Mesendoderm (in vitro differentiated cells): ENCODE data around the gene CD22.
A peak's percentile ranks its signal among the peaks of the same experiment; 100 is the strongest.

Source experiments
- DNase-seq: peaks from one replicate; pipeline ENCODE4 v3.0.0; 2013
- H2AK5ac ChIP-seq: 2 replicates; pipeline ENCODE4 v1.6.1; 2013; ENCODE audit warnings: low read length, inconsistent platforms
- H2BK120ac ChIP-seq: 2 replicates; pipeline ENCODE4 v1.6.1; 2013; ENCODE audit warnings: low read depth, mild to moderate bottlenecking, low read length, moderate library complexity, mixed read lengths
- H2BK15ac ChIP-seq: replicated peaks from 2 replicates; pipeline ENCODE4 v1.6.1; 2013; ENCODE audit warnings: low read depth, mild to moderate bottlenecking, moderate library complexity
- H2BK5ac ChIP-seq: 2 replicates; pipeline ENCODE4 v1.6.1; 2013; ENCODE audit warnings: low read length, inconsistent platforms
- H3K18ac ChIP-seq: 2 replicates; pipeline ENCODE4 v1.6.1; 2013; ENCODE audit warnings: mild to moderate bottlenecking, low read length, mixed read lengths
- H3K23ac ChIP-seq: one replicate; pipeline ENCODE4 v1.6.1; 2013; ENCODE audit warnings: low read length
- H3K27ac ChIP-seq: 2 replicates; pipeline ENCODE4 v1.5.1; 2013; ENCODE audit warnings: low read depth, mild to moderate bottlenecking, inconsistent platforms, low read length, moderate library complexity
- H3K27me3 ChIP-seq: 2 replicates; pipeline ENCODE4 v1.6.1; 2013; ENCODE audit warnings: low read length, control low read depth, mild to moderate bottlenecking, inconsistent platforms; ENCODE audit not compliant: insufficient read depth, poor library complexity
- H3K36me3 ChIP-seq: 2 replicates; pipeline ENCODE4 v1.6.1; 2013; ENCODE audit warnings: low read length, inconsistent platforms; ENCODE audit not compliant: control insufficient read depth, insufficient read depth
- H3K4ac ChIP-seq: one replicate; pipeline ENCODE4 v1.6.1; 2013; ENCODE audit warnings: low read depth, mild to moderate bottlenecking, low read length, moderate library complexity
- H3K4me1 ChIP-seq: 2 replicates; pipeline ENCODE4 v1.6.1; 2013; ENCODE audit warnings: low read depth, low read length, inconsistent platforms; ENCODE audit not compliant: control insufficient read depth
- H3K4me2 ChIP-seq: 2 replicates; pipeline ENCODE4 v1.6.1; 2013; ENCODE audit warnings: low read length
- H3K4me3 ChIP-seq: 2 replicates; pipeline ENCODE4 v1.5.1; 2013; ENCODE audit warnings: mild to moderate bottlenecking, low read length
- H3K56ac ChIP-seq: one replicate; pipeline ENCODE4 v1.6.1; 2013; ENCODE audit warnings: low read length
- H3K79me1 ChIP-seq: 2 replicates; pipeline ENCODE4 v1.6.1; 2013; ENCODE audit warnings: low read length, inconsistent platforms
- H3K79me2 ChIP-seq: 2 replicates; pipeline ENCODE4 v1.6.1; 2013; ENCODE audit warnings: mild to moderate bottlenecking, low read length; ENCODE audit not compliant: control insufficient read depth, insufficient read depth
- H3K9ac ChIP-seq: 2 replicates; pipeline ENCODE4 v1.6.1; 2013; ENCODE audit warnings: low read length, inconsistent platforms
- H4K5ac ChIP-seq: one replicate; pipeline ENCODE4 v1.6.1; 2013; ENCODE audit warnings: low read length
- H4K8ac ChIP-seq: one replicate; pipeline ENCODE4 v1.6.1; 2013; ENCODE audit warnings: low read depth, mild to moderate bottlenecking, control low read depth, low read length, moderate library complexity
- WGBS: extraction: QIAGEN DNeasy Blood & Tissue Kit; methylation state at CpG from one replicate; pipeline ENCODE4 v1.1.7; 2013; ENCODE audit warnings: low lambda C conversion rate, missing lambda C conversion rate; ENCODE audit not compliant: insufficient coverage; ENCODE audit errors: extremely low coverage; 5-methylcytosine and 5-hydroxymethylcytosine counted together

Gene CD22

DNA sequence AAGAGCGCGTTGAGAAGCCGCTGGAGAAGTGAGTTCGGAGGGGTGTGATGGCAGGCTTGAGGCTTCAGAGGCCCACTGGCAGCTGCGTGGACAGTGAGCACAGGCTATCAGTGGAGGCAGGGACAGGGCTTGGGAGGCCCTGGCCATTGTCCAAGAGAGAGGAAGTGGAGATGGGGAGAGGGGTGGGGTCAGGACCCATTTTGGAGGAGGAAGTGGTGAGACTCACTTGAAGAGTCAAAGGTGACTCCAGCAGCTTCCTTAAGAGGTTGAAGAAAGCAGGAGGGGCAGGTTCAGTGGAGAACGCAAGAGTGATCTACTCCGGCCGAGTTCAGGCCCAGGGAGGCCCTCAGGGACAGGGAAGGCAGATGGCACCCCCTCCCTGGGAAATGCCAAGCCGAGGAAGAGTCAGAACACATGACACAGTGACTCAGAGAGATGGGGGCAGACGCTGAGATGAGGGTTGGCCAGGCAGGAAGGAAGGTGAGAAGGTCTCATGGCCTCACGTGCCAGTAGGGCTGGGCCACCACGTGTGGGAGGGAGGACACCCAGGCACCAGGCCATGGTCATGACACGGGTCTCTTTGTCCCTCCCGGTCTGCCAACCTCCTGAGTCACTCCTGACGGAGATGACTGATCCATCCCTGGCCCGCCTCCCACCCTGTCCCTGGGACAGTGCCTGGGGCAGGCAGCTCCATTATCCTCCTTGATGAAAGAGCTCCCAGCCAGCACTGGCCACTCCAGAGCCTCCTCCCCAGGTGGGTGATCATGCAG lies 10.1 kb upstream of the CD22 start:
- Histone ChIP-seq H3K23ac (no peak overlapping the region), H2BK15ac (no peak overlapping the region), H2AK5ac (no peak overlapping the region), H3K79me2 (no peaks in the 10 kb centered on the region), H3K4me3 (no peak overlapping the region), H3K56ac (no peak overlapping the region), H2BK5ac (no peak overlapping the region), H4K5ac (no peak overlapping the region), H3K79me1 (no peaks in the 10 kb centered on the region), H3K4me2 (no peak overlapping the region), H3K4ac (no peak overlapping the region), H4K8ac (no peak overlapping the region), H3K18ac (no peak overlapping the region), H2BK120ac (no peak overlapping the region), H3K4me1 (no peaks in the 10 kb centered on the region), H3K9ac (no peak overlapping the region), H3K27ac (no peak overlapping the region), H3K27me3 (no peaks in the 10 kb centered on the region), H3K36me3 (no peaks in the 10 kb centered on the region)
- WGBS = no CpG with 5 or more reads among the region's 16 CpGs
- no peak for DNase-seq

DNA sequence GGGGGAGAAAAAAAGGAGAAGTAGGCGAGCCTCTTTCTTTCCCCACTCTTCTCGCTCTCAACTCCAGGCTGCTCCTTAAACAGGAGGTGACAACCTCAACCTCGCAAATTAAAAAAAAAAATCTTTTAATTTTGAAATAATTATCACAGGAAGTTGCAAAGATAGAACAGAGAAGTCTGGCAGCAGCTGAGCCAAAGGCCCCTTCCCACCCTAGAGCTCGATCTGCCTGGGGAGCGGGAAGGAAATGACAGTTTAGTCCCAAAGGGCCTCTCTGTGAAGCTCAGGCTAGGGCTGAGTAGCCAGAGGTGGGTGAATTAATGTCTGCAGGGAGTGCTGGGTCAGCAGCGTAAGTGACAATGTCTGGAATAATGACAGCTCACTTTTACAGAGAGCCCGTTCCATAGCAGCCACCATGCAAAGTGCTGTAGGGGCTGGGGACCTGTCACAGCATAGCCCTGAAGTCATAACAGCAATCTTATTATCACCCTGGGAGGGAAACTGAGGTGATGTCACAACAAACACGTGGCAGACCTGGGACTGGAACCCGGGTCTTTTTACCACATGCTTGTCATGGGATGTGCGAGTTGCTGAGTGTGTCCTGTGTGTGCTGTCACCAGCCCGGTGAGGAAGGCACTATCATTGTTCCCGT lies 8.8 kb upstream of the CD22 start:
- H2BK5ac ChIP-seq = no peak overlapping the region
- H3K79me1 ChIP-seq = no peaks in the 10 kb centered on the region
- H3K4me3 ChIP-seq = no peak overlapping the region
- no peaks in the 10 kb centered on the region for H3K4me1 ChIP-seq
- H3K79me2 ChIP-seq = no peaks in the 10 kb centered on the region
- no peak overlapping the region for H3K4ac ChIP-seq
- H4K8ac ChIP-seq = no peak overlapping the region
- H2BK120ac ChIP-seq = no peak overlapping the region
- no peak overlapping the region for H3K18ac ChIP-seq
- H3K36me3 ChIP-seq = no peaks in the 10 kb centered on the region
- no peaks in the 10 kb centered on the region for H3K27me3 ChIP-seq
- no peak overlapping the region for H4K5ac ChIP-seq
- H2AK5ac ChIP-seq = no peak overlapping the region
- H3K23ac ChIP-seq = no peak overlapping the region
- no CpG with 5 or more reads among the region's 12 CpGs for WGBS
- H2BK15ac ChIP-seq = no peak overlapping the region
- H3K9ac ChIP-seq = no peak overlapping the region
- no peak overlapping the region for H3K4me2 ChIP-seq
- no peak for DNase-seq
- peak overlapping the region; percentile 13 for H3K27ac ChIP-seq
- peak overlapping the region; percentile 58 for H3K56ac ChIP-seq

DNA sequence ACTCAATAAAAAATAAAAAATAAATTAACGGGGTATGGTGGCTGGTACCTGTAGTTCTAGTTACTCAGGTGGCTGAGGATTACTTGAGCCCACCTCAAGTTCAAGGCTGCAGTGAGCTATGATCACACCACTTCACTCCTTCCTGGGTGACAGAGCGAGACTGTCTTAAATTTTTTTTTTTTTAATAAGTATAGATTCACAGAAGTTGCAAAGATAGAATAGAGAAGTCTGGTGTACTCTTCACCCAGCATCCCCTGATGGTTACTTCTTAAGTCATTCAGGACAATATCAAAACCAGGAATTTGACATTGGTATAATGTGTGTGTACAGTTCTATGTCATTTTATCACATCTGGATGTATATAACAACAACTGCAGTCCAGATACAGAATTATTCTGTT lies 7.7 kb upstream of the CD22 start:
- H3K18ac ChIP-seq = no peak overlapping the region
- no peak overlapping the region for H4K8ac ChIP-seq
- no peak overlapping the region for H2BK120ac ChIP-seq
- H3K79me2 ChIP-seq = no peaks in the 10 kb centered on the region
- H2AK5ac ChIP-seq = no peak overlapping the region
- H3K4me1 ChIP-seq = no peaks in the 10 kb centered on the region
- H2BK15ac ChIP-seq = no peak overlapping the region
- H4K5ac ChIP-seq = no peak overlapping the region
- H3K27me3 ChIP-seq = no peaks in the 10 kb centered on the region
- H3K9ac ChIP-seq = no peak overlapping the region
- H3K27ac ChIP-seq = no peak overlapping the region
- WGBS = no CpG with 5 or more reads among the region's 2 CpGs
- no peak overlapping the region for H3K4me2 ChIP-seq
- H2BK5ac ChIP-seq = no peak overlapping the region
- no peak overlapping the region for H3K56ac ChIP-seq
- no peak overlapping the region for H3K4ac ChIP-seq
- H3K79me1 ChIP-seq = no peaks in the 10 kb centered on the region
- no peak overlapping the region for H3K23ac ChIP-seq
- no peaks in the 10 kb centered on the region for H3K36me3 ChIP-seq
- H3K4me3 ChIP-seq = no peak overlapping the region
- DNase-seq = no peak

DNA sequence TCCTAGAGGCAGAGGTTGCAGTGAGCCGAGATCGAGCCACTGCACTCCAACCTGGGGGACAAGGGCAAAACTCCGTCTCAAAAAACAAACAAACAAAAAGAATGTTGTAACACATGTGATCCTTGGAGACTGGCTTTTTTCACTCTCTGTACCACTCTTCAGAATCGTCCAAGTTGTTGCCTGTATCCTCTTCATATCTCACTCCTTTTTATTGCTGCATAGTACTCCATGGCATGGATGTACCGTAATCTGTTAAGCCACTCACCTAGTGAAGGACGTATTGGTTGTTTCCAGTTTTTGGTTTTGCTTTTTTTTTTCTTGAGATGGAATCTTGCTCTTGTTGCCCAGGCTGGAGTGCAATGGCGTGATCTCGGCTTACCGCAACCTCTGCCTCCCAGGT lies 7.0 kb upstream of the CD22 start:
- Histone ChIP-seq H3K27ac (no peak overlapping the region), H2BK5ac (no peak overlapping the region), H3K27me3 (no peaks in the 10 kb centered on the region), H3K4me3 (no peak overlapping the region), H4K8ac (no peak overlapping the region), H3K18ac (no peak overlapping the region), H2BK120ac (no peak overlapping the region), H3K79me1 (no peaks in the 10 kb centered on the region), H3K79me2 (no peaks in the 10 kb centered on the region), H3K4me2 (no peak overlapping the region), H2AK5ac (no peak overlapping the region), H3K56ac (no peak overlapping the region), H3K23ac (no peak overlapping the region), H3K36me3 (no peaks in the 10 kb centered on the region), H3K4me1 (no peaks in the 10 kb centered on the region), H2BK15ac (no peak overlapping the region), H3K4ac (no peak overlapping the region), H4K5ac (no peak overlapping the region), H3K9ac (no peak overlapping the region)
- no peak for DNase-seq
- WGBS = no CpG with 5 or more reads among the region's 9 CpGs

DNA sequence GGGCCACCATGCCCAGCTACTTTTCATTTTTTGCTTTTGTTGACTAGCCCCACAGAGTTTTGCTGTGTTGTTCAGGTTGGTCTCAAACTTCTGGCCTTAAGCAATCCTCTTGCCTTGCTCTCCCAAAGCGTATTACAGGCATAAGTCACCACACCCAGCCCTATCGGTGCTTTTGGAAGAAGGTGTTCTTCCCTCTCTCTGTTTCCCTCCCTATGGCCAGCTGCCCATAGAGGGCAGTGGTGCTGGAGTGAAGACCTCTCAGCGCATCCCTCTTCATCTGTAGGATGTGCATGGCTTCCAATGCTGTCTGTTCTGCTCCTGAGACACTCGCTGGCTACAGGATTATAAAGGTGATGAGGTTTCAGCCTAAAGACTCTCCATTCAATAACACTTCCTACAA lies 1.3 kb upstream of the CD22 start:
- DNase-seq = peak; percentile 58
- Histone ChIP-seq H3K4me2 (no peak overlapping the region), H2BK120ac (no peak overlapping the region), H3K56ac (no peak overlapping the region), H4K5ac (no peak overlapping the region), H2BK5ac (no peak overlapping the region), H3K27ac (no peak overlapping the region), H3K23ac (no peak overlapping the region), H3K27me3 (no peaks in the 10 kb centered on the region), H3K4me3 (no peak overlapping the region), H3K4ac (no peak overlapping the region), H3K79me1 (no peaks in the 10 kb centered on the region), H3K36me3 (no peaks in the 10 kb centered on the region), H2AK5ac (no peak overlapping the region), H2BK15ac (no peak overlapping the region), H3K18ac (no peak overlapping the region), H4K8ac (no peak overlapping the region), H3K4me1 (no peaks in the 10 kb centered on the region), H3K79me2 (no peaks in the 10 kb centered on the region), H3K9ac (no peak overlapping the region)
- no CpG with 5 or more reads among the region's 4 CpGs for WGBS
